Suprapubic skin (tissue), 4 donors: ENCODE data around the gene CACNG5. TPM values are rescaled to one million over a fixed set of nuclear protein-coding genes. Genes with fewer than 3 reads are reported as not detected.

Experiments
- DNase-seq, 2 donors: peaks; one replicate each; pipeline ENCODE4 v3.0.0-alpha.2; 2019; ENCODE audit warnings: low spot score in 2 of 2
- H3K27ac ChIP-seq: fragments of 200-600 bp; sonication (generic); one replicate; pipeline ENCODE4 v1.5.1; 2019
- H3K27me3 ChIP-seq: fragments of 200-600 bp; sonication (generic); one replicate; pipeline ENCODE4 v1.5.1; 2019
- H3K36me3 ChIP-seq: fragments of 200-600 bp; sonication (generic); one replicate; pipeline ENCODE4 v1.5.1; 2019
- H3K4me1 ChIP-seq: fragments of 200-600 bp; sonication (generic); one replicate; pipeline ENCODE4 v1.5.1; 2019
- H3K4me3 ChIP-seq: fragments of 200-600 bp; sonication (generic); one replicate; pipeline ENCODE4 v1.5.1; 2019; ENCODE audit warnings: mild to moderate bottlenecking
- H3K9me3 ChIP-seq: fragments of 200-600 bp; sonication (generic); one replicate; pipeline ENCODE4 v1.5.1; 2019
- CTCF ChIP-seq, 2 donors: fragments of 200-600 bp in 1 of 2; fragments of 450-650 bp in 1 of 2; sonication (generic) in 1 of 2; IDR thresholded peaks; one replicate each; pipeline ENCODE4 v1.5.1; 2016 to 2019; ENCODE audit warnings: antibody characterized with exemption in 2 of 2, mild to moderate bottlenecking in 1 of 2, moderate library complexity in 1 of 2
- EP300 ChIP-seq: sonication (generic); formaldehyde crosslinking; IDR thresholded peaks from one replicate; pipeline ENCODE4 v1.6.1; 2017; ENCODE audit warnings: antibody characterized with exemption
- POLR2A ChIP-seq, 2 donors: fragments of 450-650 bp; IDR thresholded peaks; one replicate each; pipeline ENCODE4 v1.6.1; 2017; ENCODE audit warnings: antibody characterized with exemption in 2 of 2, mild to moderate bottlenecking in 2 of 2, moderate library complexity in 2 of 2
- POLR2AphosphoS5 ChIP-seq, 3 donors: sonication (generic); formaldehyde crosslinking; IDR thresholded peaks; one replicate each; pipeline ENCODE4 v1.6.1; 2017; ENCODE audit warnings: antibody characterized with exemption in 3 of 3
- WGBS: methylation state at CpG from one replicate; pipeline ENCODE4 v1.1.5; 2018; 5-methylcytosine and 5-hydroxymethylcytosine counted together
- total RNA-seq, 4 donors: library from RNA; depleted of rRNA; stranded (reverse); fragments of >200 nt; gene quantifications; one replicate each; pipeline ENCODE4 v1.1.0, GENCODE V29; 2016

Gene CACNG5
- total RNA-seq, 4 donors from 2014 or later, result not detected

- Histone ChIP-seq H3K9me3 (no peaks in the 10 kb centered on the region), H3K4me1 (no peaks in the 10 kb centered on the region), H3K27me3 (peaks cover 25% of the 10 kb centered on the region), H3K4me3 (no peak overlapping the region), H3K27ac (no peak overlapping the region), H3K36me3 (no peaks in the 10 kb centered on the region)
- 75% methylated on average over 6 of the region's 6 CpGs for WGBS
- no peak for TF ChIP-seq POLR2AphosphoS5 (IDR thresholded peaks at IDR 0.05)
- TF ChIP-seq CTCF (IDR thresholded peaks at IDR 0.05), result no peak
- no peak for TF ChIP-seq POLR2A (IDR thresholded peaks at IDR 0.05)
- no peak for TF ChIP-seq EP300
- no peak for DNase-seq
Observed at GRCh38 chr17:66819466-66819865, 15.5 kb upstream of the CACNG5 start.

GRCh38 chr17:66822009-66822408, 12.9 kb upstream of the CACNG5 start:
- Histone ChIP-seq H3K36me3 (no peaks in the 10 kb centered on the region), H3K4me1 (no peaks in the 10 kb centered on the region), H3K27ac (no peak overlapping the region), H3K9me3 (no peaks in the 10 kb centered on the region), H3K27me3 (peaks cover 41% of the 10 kb centered on the region), H3K4me3 (no peak overlapping the region)
- TF ChIP-seq POLR2A (IDR thresholded peaks at IDR 0.05) (no peak), EP300 (no peak), POLR2AphosphoS5 (IDR thresholded peaks at IDR 0.05) (no peak), CTCF (IDR thresholded peaks at IDR 0.05) (no peak)
- WGBS, result 75% methylated on average over 8 of the region's 8 CpGs
- DNase-seq, result no peak

GRCh38 chr17:66826856-66827255, 8.1 kb upstream of the CACNG5 start:
- Histone ChIP-seq H3K9me3 (no peaks in the 10 kb centered on the region), H3K36me3 (no peaks in the 10 kb centered on the region)

GRCh38 chr17:66829386-66829864, 5.5 kb upstream of the CACNG5 start:
- whole genome bisulfite sequencing, result 9% methylated on average over 17 of the region's 18 CpGs
- Histone ChIP-seq H3K27me3 (peaks cover 74% of the 10 kb centered on the region), H3K4me1 (no peaks in the 10 kb centered on the region), H3K4me3 (no peak overlapping the region), H3K27ac (no peak overlapping the region), H3K36me3 (no peaks in the 10 kb centered on the region), H3K9me3 (no peaks in the 10 kb centered on the region)
- no peak for TF ChIP-seq EP300
- TF ChIP-seq POLR2A (IDR thresholded peaks at IDR 0.05), result no peak
- no peak for TF ChIP-seq POLR2AphosphoS5 (IDR thresholded peaks at IDR 0.05)
- no peak for TF ChIP-seq CTCF (IDR thresholded peaks at IDR 0.05)
- DNase-seq, result peak in 1 of 2 donors; percentile 53

More at GRCh38 chr17:66826856-66827255, 8.1 kb upstream of the CACNG5 start:
- Histone ChIP-seq H3K27ac (no peak overlapping the region), H3K27me3 (peaks cover 67% of the 10 kb centered on the region), H3K4me3 (no peak overlapping the region), H3K4me1 (no peaks in the 10 kb centered on the region)
- TF ChIP-seq CTCF (IDR thresholded peaks at IDR 0.05) (no peak), POLR2A (IDR thresholded peaks at IDR 0.05) (no peak), POLR2AphosphoS5 (IDR thresholded peaks at IDR 0.05) (no peak), EP300 (no peak)
- WGBS, result 66% methylated on average over 6 of the region's 6 CpGs
- no peak for DNase-seq

- Histone ChIP-seq H3K9me3 (no peaks in the 10 kb centered on the region), H3K4me3 (no peak overlapping the region), H3K27me3 (peaks cover 74% of the 10 kb centered on the region), H3K27ac (no peak overlapping the region), H3K36me3 (no peaks in the 10 kb centered on the region), H3K4me1 (peaks cover 3% of the 10 kb centered on the region)
- WGBS, result 13% methylated on average over 10 of the region's 10 CpGs
- TF ChIP-seq EP300, result no peak
- no peak for TF ChIP-seq POLR2A (IDR thresholded peaks at IDR 0.05)
- no peak for TF ChIP-seq POLR2AphosphoS5 (IDR thresholded peaks at IDR 0.05)
- no peak for TF ChIP-seq CTCF (IDR thresholded peaks at IDR 0.05)
- peak in 1 of 2 donors; percentile 20 for DNase-seq
Observed at GRCh38 chr17:66829883-66830282, 5.0 kb upstream of the CACNG5 start.
